GM12874 (cell line): ENCODE results near the gene SLC25A22.

Experiments used
- CTCF ChIP-seq: IDR thresholded peaks from 2 replicates; pipeline ENCODE4 v1.5.1; 2011; ENCODE audit warnings: low read depth, mild to moderate bottlenecking, control low read depth, low read length, moderate library complexity; ENCODE audit not compliant: insufficient read depth

Gene SLC25A22

DNA sequence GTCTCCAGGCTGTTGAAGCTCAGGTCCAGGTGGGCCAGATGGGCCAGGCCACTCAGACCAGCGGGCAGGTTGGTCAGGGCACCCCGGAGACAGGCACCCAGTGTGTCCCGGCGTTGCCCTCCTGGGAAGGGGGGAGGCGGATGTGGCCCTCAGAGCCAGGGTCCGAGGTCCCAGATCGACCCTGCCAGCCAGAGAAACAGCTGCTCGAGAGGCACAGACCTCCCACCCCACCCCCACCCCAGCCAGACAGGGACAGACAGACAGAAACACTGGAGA, 5.3 kb upstream of the SLC25A22 start:
- no peak for TF ChIP-seq CTCF

DNA sequence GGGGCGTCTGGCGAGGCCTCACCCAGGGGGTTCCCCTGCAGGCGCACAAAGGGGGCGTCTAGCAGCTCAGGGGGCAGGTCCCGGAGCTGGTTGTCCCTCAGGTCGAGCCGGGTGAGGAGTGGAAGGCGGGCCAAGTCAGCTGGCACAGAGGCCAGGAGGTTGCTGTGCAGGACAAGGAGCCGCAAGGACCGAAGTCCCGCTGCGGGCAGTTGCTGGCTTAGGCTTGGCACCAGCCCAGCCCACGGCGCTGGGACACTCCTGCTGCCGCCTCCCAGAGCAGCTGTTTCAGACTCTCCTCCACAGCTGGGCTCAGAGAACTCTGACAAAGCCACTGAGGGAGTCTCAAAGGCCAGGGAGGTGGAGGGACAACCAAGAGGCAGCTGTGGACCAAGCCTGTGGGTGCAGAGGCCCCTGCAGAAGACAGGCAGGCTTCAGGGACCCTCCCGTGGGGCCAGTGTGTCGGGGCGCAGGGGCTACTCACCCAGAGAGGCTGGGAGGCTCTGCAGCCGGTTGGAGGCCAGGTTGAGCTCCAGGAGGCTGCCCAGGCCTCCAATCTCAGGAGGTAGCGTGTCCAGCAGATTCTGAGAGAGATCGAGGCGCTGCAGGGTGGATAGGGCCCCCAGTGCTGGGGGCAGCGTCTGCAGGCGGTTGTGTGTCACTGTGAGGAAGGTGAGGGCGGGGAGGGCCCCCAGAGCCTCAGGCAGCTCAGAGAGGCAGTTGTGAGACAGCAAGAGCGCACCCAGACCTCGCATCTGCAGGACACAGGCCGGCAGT, 4.8 kb upstream of the SLC25A22 start:
- TF ChIP-seq CTCF: no peak

DNA sequence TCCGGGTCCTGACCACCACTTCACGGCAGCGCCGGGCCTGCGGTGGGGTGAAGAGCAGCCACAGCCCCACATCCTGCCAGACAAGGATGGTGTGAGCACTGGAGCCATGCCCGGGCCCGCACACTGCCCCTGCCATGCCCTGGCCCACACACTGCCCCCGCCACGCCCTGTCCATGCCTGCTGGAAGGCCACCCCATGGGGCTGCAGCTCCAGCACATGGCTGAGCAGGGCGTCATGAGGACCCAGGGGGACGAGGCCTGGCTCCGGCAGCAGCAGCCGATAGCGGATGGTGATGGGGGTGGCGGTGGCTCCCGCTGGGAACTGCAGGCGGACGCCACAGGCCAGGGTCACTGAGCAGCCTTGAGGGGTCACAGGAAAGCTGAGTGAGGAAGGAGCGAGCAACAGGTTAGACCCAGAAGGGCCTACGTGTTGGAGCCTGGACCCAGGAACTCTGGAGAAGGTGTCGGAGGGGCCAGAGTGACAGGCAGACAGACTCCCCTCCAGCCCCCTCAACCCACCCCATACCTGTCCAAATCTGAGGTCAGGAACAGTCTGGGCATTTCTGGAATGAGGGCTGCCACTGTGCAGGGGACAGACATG, 4.0 kb upstream of the SLC25A22 start:
- TF ChIP-seq CTCF: no peak

DNA sequence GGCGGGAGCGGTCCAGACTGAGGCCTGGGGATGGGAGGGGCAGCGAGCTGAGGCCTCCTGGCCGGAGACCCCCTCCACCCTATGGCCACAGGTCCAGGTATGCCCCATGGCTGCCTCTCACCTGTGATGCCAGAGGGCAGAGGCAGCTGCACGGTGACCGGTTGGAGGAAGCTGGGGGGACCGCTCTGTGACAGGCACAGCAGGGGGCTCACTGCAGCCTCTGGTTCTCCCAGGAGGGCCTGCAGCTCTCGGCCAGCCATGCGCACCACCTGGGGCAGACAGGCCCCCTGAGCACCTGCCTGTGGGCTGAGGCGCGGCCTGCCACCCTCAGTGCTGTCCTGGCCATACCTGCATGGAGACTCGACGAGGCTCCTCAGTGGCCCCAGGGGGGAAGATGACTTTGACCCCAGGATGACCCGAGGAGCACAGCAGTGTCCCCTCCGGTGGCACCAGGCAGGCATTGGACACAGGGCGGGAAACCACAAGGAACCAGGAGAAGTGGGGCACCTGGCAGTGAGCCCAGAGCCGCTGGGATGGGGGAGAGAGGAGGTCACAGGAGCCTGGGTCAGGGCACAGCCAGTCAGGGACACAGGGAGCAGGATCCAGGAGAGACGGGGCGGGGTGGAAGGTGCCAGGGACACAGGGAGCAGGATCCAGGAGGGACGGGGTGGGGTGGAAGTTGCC, 3.2 kb upstream of the SLC25A22 start:
- no peak for TF ChIP-seq CTCF

DNA sequence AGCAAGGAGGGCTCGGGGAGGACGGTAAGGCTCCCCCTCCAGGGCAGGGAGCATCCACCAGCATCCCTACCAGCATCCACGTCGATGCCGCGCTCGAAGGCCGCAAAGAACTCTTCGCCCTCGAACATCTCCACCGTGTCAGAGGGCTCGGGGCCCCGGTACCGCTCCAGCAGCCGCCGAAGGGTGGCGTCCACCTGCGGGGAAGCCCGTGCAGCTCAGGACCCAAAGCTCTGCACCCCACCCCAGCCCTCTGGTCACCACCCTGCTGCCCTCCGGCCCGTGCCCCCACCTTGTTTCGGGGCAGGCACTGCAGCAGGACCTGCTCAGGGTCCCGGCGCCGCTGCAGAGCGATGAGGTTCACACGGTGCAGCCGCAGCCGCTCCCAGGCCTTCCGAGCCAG, 2.4 kb upstream of the SLC25A22 start:
- TF ChIP-seq CTCF: no peak

DNA sequence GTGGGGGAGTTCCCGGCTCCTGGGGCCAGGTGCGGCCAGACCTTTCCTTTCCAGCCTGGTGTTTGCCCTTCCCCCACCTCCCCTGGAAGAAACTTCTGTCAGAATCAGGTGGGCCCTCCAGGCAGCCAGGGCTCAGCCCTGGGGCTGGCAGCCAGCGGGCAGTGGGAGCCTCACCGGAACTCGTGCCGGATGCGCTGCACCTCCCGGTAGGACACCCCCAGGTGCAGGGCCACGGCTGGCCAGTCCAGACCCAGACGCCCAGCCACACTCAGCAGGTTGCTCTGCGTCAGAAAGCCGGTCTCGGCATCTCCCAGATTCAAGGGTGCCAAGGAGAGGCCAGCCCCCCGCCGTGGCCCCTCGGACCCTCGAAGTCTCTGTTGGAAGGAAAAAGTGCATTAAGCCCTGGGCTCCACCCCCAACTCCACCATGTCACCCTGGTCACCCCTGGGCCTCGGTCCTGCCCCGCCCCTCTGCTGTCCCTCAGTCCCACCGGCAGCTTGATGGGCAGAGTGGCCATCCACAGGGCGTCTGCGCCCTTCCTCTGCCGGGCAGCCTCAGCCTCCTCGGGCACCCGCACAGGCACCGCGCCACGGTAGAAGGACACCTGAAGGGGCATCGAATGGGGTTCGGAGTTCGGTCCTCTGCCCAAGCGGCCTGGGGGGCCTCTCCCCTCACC, 1.7 kb upstream of the SLC25A22 start:
- no peak for TF ChIP-seq CTCF
